Fibroblast of mammary gland (primary cell): ENCODE data around the gene MAML3.
A peak's percentile ranks its signal among the peaks of the same experiment; 100 is the strongest.

Experiments used
- DNase-seq: peaks from one replicate; pipeline ENCODE4 v3.0.0-alpha.2; 2010; ENCODE audit warnings: low read depth
- H3K4me3 ChIP-seq: 2 replicates; pipeline ENCODE4 v1.5.1; 2011; ENCODE audit warnings: low read depth, mild to moderate bottlenecking, low read length, moderate library complexity; ENCODE audit not compliant: control insufficient read depth
- CTCF ChIP-seq: conservative IDR thresholded peaks from 2 replicates; pipeline ENCODE4 v1.5.1; 2011; ENCODE audit warnings: low read depth, low read length, inconsistent platforms; ENCODE audit not compliant: control insufficient read depth, insufficient read depth

The MAML3 gene

GRCh38 chr4:140097572-140097971 lies 56.4 kb downstream of the MAML3 start:
- no peak for TF ChIP-seq CTCF
- DNase-seq: no peak
- H3K4me3 ChIP-seq: no peak overlapping the region

GRCh38 chr4:140096921-140097320 lies 57.1 kb downstream of the MAML3 start:
- TF ChIP-seq CTCF: no peak
- DNase-seq: peak; percentile 52
- H3K4me3 ChIP-seq: no peak overlapping the region

GRCh38 chr4:140096483-140096861 lies 57.5 kb downstream of the MAML3 start:
- no peak overlapping the region for H3K4me3 ChIP-seq

GRCh38 chr4:140095694-140096482 lies 58.1 kb downstream of the MAML3 start:
- peak; percentile 99 for DNase-seq
- no peak overlapping the region for H3K4me3 ChIP-seq
- TF ChIP-seq CTCF: no peak

More at GRCh38 chr4:140096483-140096861, 57.5 kb downstream of the MAML3 start:
- DNase-seq: no peak
- TF ChIP-seq CTCF: no peak

GRCh38 chr4:140094438-140095420 lies 59.3 kb downstream of the MAML3 start:
- no peak overlapping the region for H3K4me3 ChIP-seq
- DNase-seq: no peak
- no peak for TF ChIP-seq CTCF

GRCh38 chr4:140092094-140092851 lies 61.7 kb downstream of the MAML3 start:
- DNase-seq: no peak
- TF ChIP-seq CTCF: no peak
- H3K4me3 ChIP-seq: peak overlapping the region; percentile 36
